Measurements from ENCODE around the gene SMPDL3A. TPM values are rescaled to one million over a fixed set of nuclear protein-coding genes. Genes with fewer than 3 reads are reported as not detected.

Gene SMPDL3A
- total and polyA plus RNA-seq, 2 of the 8 experiments (the other 6 are each of a cell fraction or from before 2014, with no cell fraction given), result 3.5 to 3.9 TPM

GRCh38 chr6:122783401-122783800, 5.7 kb upstream of the SMPDL3A start:
- no peak overlapping the region for H3K23ac ChIP-seq (ENCODE audit: insufficient read length)
- FAIRE-seq, result no peak
- no peak overlapping the region for H2AFZ ChIP-seq (ENCODE audit: low read length)
- H3K36me3 ChIP-seq (ENCODE audit: control insufficient read depth in 2 of 4, insufficient read depth in 4 of 4, low read length in 3 of 4), result no peaks in the 10 kb centered on the region
- no peak overlapping the region for H3K56ac ChIP-seq (replicated peaks; ENCODE audit: insufficient read length, low read depth, low read length)
- no peak overlapping the region for H2BK120ac ChIP-seq (replicated peaks; ENCODE audit: low read depth, low read length)
- ChIA-PET CTCF (ENCODE audit: partially characterized antibody) (interaction anchor here (0.8 to 1.2 kb wide), 3 partner anchors 38 to 45 kb away, joined by 3 read pairs; no protein-coding TSS in a partner anchor), POLR2A (ENCODE audit: partially characterized antibody) (no interaction called here)
- H3K4ac ChIP-seq (replicated peaks; ENCODE audit: insufficient read length, low read depth, low read length), result no peak overlapping the region
- no peaks in the 10 kb centered on the region for H4K20me1 ChIP-seq (replicated peaks in 1 of 2; ENCODE audit: control insufficient read depth in 1 of 2, insufficient read depth in 2 of 2, low read length in 2 of 2)
- H2BK5ac ChIP-seq (ENCODE audit: low read depth, low read length), result no peak overlapping the region
- H4K8ac ChIP-seq (ENCODE audit: extremely low read depth, insufficient read depth, low read length), result no peak overlapping the region
- H4K5ac ChIP-seq (ENCODE audit: insufficient read length, low read depth, low read length), result no peak overlapping the region
- H3K4me1 ChIP-seq (replicated peaks in 1 of 4; ENCODE audit: control insufficient read depth in 3 of 4, insufficient read depth in 4 of 4, low read length in 3 of 4), result peaks cover 2 to 18% (median 9%) of the 10 kb centered on the region in 4 experiments; a peak in 6 of 7 replicates
- no peaks in the 10 kb centered on the region for H3K9me3 ChIP-seq (ENCODE audit: insufficient read depth in 2 of 2, low read depth in 1 of 2, low read length in 1 of 2)
- H3K27me3 ChIP-seq (replicated peaks in 1 of 4; ENCODE audit: control insufficient read depth in 3 of 4, extremely low read depth in 1 of 4, insufficient read depth in 3 of 4, low read length in 3 of 4), result no peaks in the 10 kb centered on the region; a peak in 2 of 7 replicates
- H3K79me1 ChIP-seq (ENCODE audit: low read depth, low read length), result no peaks in the 10 kb centered on the region
- H3K23me2 ChIP-seq (ENCODE audit: low read depth, low read length), result no peaks in the 10 kb centered on the region; the same call in 1 of the 2 replicates
- 89% methylated on average over 4 of the region's 4 CpGs; no CpG with 5 or more reads in 1 of the 2 experiments for WGBS, 2 experiments (ENCODE audit: extremely low coverage in 1 of 2, insufficient coverage in 1 of 2, insufficient read length in 1 of 2, insufficient replicate concordance in 2 of 2, low coverage in 1 of 2, low lambda C conversion rate in 2 of 2, missing lambda C conversion rate in 1 of 2)
- H2BK12ac ChIP-seq (ENCODE audit: low read depth, low read length), result no peak overlapping the region
- H2BK15ac ChIP-seq (ENCODE audit: low read length), result no peak overlapping the region
- H3K18ac ChIP-seq (ENCODE audit: extremely low read depth, low read length), result no peak overlapping the region
- H3K27ac ChIP-seq (ENCODE audit: low read depth, low read length), result no peak overlapping the region
- no peak overlapping the region for H3K14ac ChIP-seq (ENCODE audit: insufficient read length)
- H3K4me2 ChIP-seq (ENCODE audit: insufficient read depth in 1 of 2, low read depth in 2 of 2, low read length in 2 of 2), result no peak overlapping the region
- H3K9ac ChIP-seq (replicated peaks in 1 of 4; ENCODE audit: extremely low read depth in 1 of 4, low read depth in 3 of 4, low read length in 3 of 4), result no peak overlapping the region
- no peak overlapping the region for H3K4me3 ChIP-seq (ENCODE audit: extremely low read depth in 1 of 4, insufficient read depth in 2 of 4, low read depth in 3 of 4, low read length in 4 of 4)
- no peak for DNase-seq (ENCODE audit: low read depth in 1 of 2, low spot score in 2 of 2)
- no peak overlapping the region for H4K91ac ChIP-seq (replicated peaks; ENCODE audit: insufficient read length, low read length)
- no peak overlapping the region for H2BK20ac ChIP-seq (ENCODE audit: low read length)
- H2AK5ac ChIP-seq (ENCODE audit: low read depth, low read length), result no peak overlapping the region
- no peaks in the 10 kb centered on the region for H3K79me2 ChIP-seq (ENCODE audit: control insufficient read depth in 1 of 2, insufficient read depth in 2 of 2, low read length in 2 of 2)
- no peak for TF ChIP-seq EZH2 (IDR thresholded peaks at IDR 0.05; ENCODE audit: low read depth, low read length, severe bottlenecking)
- TF ChIP-seq KDM5A (IDR thresholded peaks at IDR 0.05; ENCODE audit: low read length), result no peak
- TF ChIP-seq RXRA (IDR thresholded peaks at IDR 0.05; ENCODE audit: insufficient read depth, low read depth, low read length), result no peak
- TF ChIP-seq EGR1 (IDR thresholded peaks at IDR 0.05; ENCODE audit: borderline replicate concordance, low read depth, low read length), result no peak
- no peak for TF ChIP-seq SUZ12 (IDR thresholded peaks at IDR 0.05; ENCODE audit: low read length)
- no peak for TF ChIP-seq CTBP2 (IDR thresholded peaks at IDR 0.05; ENCODE audit: borderline replicate concordance, insufficient read depth, insufficient read length, low read length)
- no peak for TF ChIP-seq SAP30 (IDR thresholded peaks at IDR 0.05; ENCODE audit: insufficient read depth, insufficient replicate concordance, low read length)
- TF ChIP-seq YY1 (IDR thresholded peaks at IDR 0.05; ENCODE audit: low read depth, low read length), result no peak
- no peak for TF ChIP-seq NANOG (IDR thresholded peaks at IDR 0.05; ENCODE audit: insufficient read depth, low read depth, low read length, poor library complexity, severe bottlenecking)
- TF ChIP-seq RBBP5 (IDR thresholded peaks at IDR 0.05; ENCODE audit: borderline replicate concordance, low read depth, low read length), result no peak
- TF ChIP-seq SRF (IDR thresholded peaks at IDR 0.05; ENCODE audit: low read depth, low read length), result no peak
- TF ChIP-seq KDM1A (IDR thresholded peaks at IDR 0.05; ENCODE audit: borderline replicate concordance, low read length), result no peak
- TF ChIP-seq POLR2AphosphoS5 (IDR thresholded peaks at IDR 0.05; ENCODE audit: low read depth, low read length), result no peak
- no peak for TF ChIP-seq GTF2F1 (IDR thresholded peaks at IDR 0.05; ENCODE audit: borderline replicate concordance, low read depth, low read length)

Data from H1 (cell line).